Activated T-cell treated with anti-CD3 and anti-CD28 coated beads for 48 hours (primary cell): Measurements from ENCODE around the gene USP53.
"Not testable (repeated sequence)": the region's sequence is repeated elsewhere in the genome, so short reads cannot be mapped to it uniquely, and the experiment has no call there.

ENCODE experiments used
- DNase-seq: peaks from one replicate; pipeline ENCODE4 v3.0.0-alpha.2; 2020; ENCODE audit warnings: low read depth

The USP53 gene

GRCh38 chr4:119212234-119212963, at the start of gene USP53:
USP53 (plus strand) TSS chr4:119212713; CDS start chr4:119239760, 27,047 bp downstream.
- peak; percentile 97 for DNase-seq

- DNase-seq = no peak
Measured at GRCh38 chr4:119165767-119166166, 46.7 kb upstream of the USP53 start.

GRCh38 chr4:119170195-119170594, 42.3 kb upstream of the USP53 start:
- DNase-seq = no peak

- DNase-seq = no peak
Measured at GRCh38 chr4:119172223-119172622, 40.3 kb upstream of the USP53 start.

GRCh38 chr4:119173729-119174361, 38.7 kb upstream of the USP53 start:
- DNase-seq = not testable (repeated sequence)

GRCh38 chr4:119179011-119179410, 33.5 kb upstream of the USP53 start:
- no peak for DNase-seq

- DNase-seq = no peak
Measured at GRCh38 chr4:119184128-119184527, 28.4 kb upstream of the USP53 start.

GRCh38 chr4:119189638-119190037, 22.9 kb upstream of the USP53 start:
- no peak for DNase-seq

GRCh38 chr4:119190354-119190753, 22.2 kb upstream of the USP53 start:
- no peak for DNase-seq

- no peak for DNase-seq
Measured at GRCh38 chr4:119191505-119191904, 21.0 kb upstream of the USP53 start.

- no peak for DNase-seq
Measured at GRCh38 chr4:119197772-119198212, 14.7 kb upstream of the USP53 start.

GRCh38 chr4:119204916-119205315, 7.6 kb upstream of the USP53 start:
- no peak for DNase-seq

- no peak for DNase-seq
Measured at GRCh38 chr4:119205690-119206089, 6.8 kb upstream of the USP53 start.

GRCh38 chr4:119206178-119206577, 6.3 kb upstream of the USP53 start:
- DNase-seq = no peak

- no peak for DNase-seq
Measured at GRCh38 chr4:119207051-119207450, 5.5 kb upstream of the USP53 start.

GRCh38 chr4:119209077-119209476, 3.4 kb upstream of the USP53 start:
- DNase-seq = peak; percentile 31

GRCh38 chr4:119209586-119209985, 2.9 kb upstream of the USP53 start:
- DNase-seq = no peak

- DNase-seq = no peak
Measured at GRCh38 chr4:119210775-119211174, 1.7 kb upstream of the USP53 start.

- no peak for DNase-seq
Measured at GRCh38 chr4:119211867-119212233, 663 bp upstream of the USP53 start.

GRCh38 chr4:119212964-119213606, 572 bp downstream of the USP53 start:
- peak; percentile 61 for DNase-seq

- DNase-seq = no peak
Measured at GRCh38 chr4:119218093-119218492, 5.6 kb downstream of the USP53 start.

GRCh38 chr4:119221412-119221811, 8.9 kb downstream of the USP53 start:
- DNase-seq = no peak

- DNase-seq = no peak
Measured at GRCh38 chr4:119227690-119228089, 15.2 kb downstream of the USP53 start.
